K562 (cell line): ENCODE measurements around the gene PSMC1. TPM values are rescaled to one million over a fixed set of nuclear protein-coding genes. Genes with fewer than 3 reads are reported as not detected.

ENCODE experiments used
- ATAC-seq: fragments of 200-7000 bp; cut with Tn5 transposase; 3 replicates; pipeline ENCODE4 v1.9.1; 2020; ENCODE audit warnings: moderate library complexity
- BruUV-seq: library from RNA; stranded (reverse); fragments of 400-500 nt; replicated peaks from 2 replicates; lab custom pipeline; 2021; lab: Mats Ljungman, UMichigan
- CTCF ChIA-PET: fragments of 300-600 bp; formaldehyde crosslinking; extraction: SDS; loops from one replicate; lab custom pipeline; 2021; ENCODE audit warnings: low intra/inter-chr PET ratio; lab: Yijun Ruan, JAX
- POLR2A ChIA-PET: fragments of 300-600, 350-650 bp; sonication (Branson Sonifier 250); formaldehyde crosslinking; extraction: SDS; loops from one replicate; lab custom pipeline; 2021; ENCODE audit warnings: antibody characterized with exemption, inconsistent platforms; lab: Yijun Ruan, JAX
- DNase-seq, 4 experiments: peaks; one replicate each; pipeline versions ENCODE4 v3.0.0 to v3.0.0-alpha.2; 2011 to 2018; ENCODE audit warnings: low spot score in 3 of 4, mixed read lengths in 3 of 4; ENCODE audit errors: extremely low read depth in 1 of 4
- FAIRE-seq: peaks from 2 replicates; lab custom pipeline; 2011; peaks lifted over from hg19 to GRCh38; lab: Jason Lieb, UNC
- H2AFZ ChIP-seq: 2 replicates; pipeline ENCODE4 v1.6.0; 2011; ENCODE audit warnings: low read depth, low read length, control low read depth, inconsistent platforms
- H3K27ac ChIP-seq: fragments of 200-600 bp; 3 replicates; pipeline ENCODE4 v1.8.0; 2011; ENCODE audit warnings: low read depth, mild to moderate bottlenecking, control low read depth, inconsistent platforms, low read length, moderate library complexity, mixed read lengths; ENCODE audit errors: extremely low read depth
- H3K27me3 ChIP-seq, 2 experiments: fragments of 300-600 bp in 1 of 2; 2 replicates in 1 of 2; 3 replicates in 1 of 2; pipeline versions ENCODE4 v1.6.0 to v1.8.0; 2011; ENCODE audit warnings: inconsistent platforms in 2 of 2, low read length in 2 of 2, mild to moderate bottlenecking in 1 of 2, mixed read lengths in 1 of 2, moderate library complexity in 1 of 2; ENCODE audit not compliant: control insufficient read depth in 2 of 2, insufficient read depth in 2 of 2
- H3K36me3 ChIP-seq: fragments of 300-600 bp; 3 replicates; pipeline ENCODE4 v1.8.0; 2011; ENCODE audit warnings: mild to moderate bottlenecking, low read length, inconsistent platforms; ENCODE audit not compliant: control insufficient read depth, insufficient read depth
- H3K4me1 ChIP-seq, 2 experiments: fragments of 200-600 bp in 1 of 2; replicated peaks in 1 of 2; 2 replicates in 1 of 2; 3 replicates in 1 of 2; pipeline versions ENCODE4 v1.5.1 to v1.8.0; 2011; ENCODE audit warnings: inconsistent platforms in 2 of 2, low read length in 2 of 2, mild to moderate bottlenecking in 1 of 2, mixed read lengths in 1 of 2, moderate library complexity in 1 of 2; ENCODE audit not compliant: control insufficient read depth in 2 of 2, insufficient read depth in 2 of 2
- H3K4me2 ChIP-seq: 2 replicates; pipeline ENCODE4 v1.6.1; 2011; ENCODE audit warnings: low read length, control low read depth, inconsistent platforms, mixed read lengths; ENCODE audit not compliant: insufficient read depth
- H3K4me3 ChIP-seq: fragments of 200-600 bp; sonication (generic), shearing (Covaris generic); 2 replicates; pipeline ENCODE4 v1.5.1; 2016; ENCODE audit warnings: control low read depth, inconsistent platforms
- H3K79me2 ChIP-seq: fragments of 200-600 bp; 3 replicates; pipeline ENCODE4 v1.8.0; 2011; ENCODE audit warnings: low read length, inconsistent platforms; ENCODE audit not compliant: control insufficient read depth, insufficient read depth
- H3K9ac ChIP-seq, 2 experiments: 2 replicates each; pipeline versions ENCODE4 v1.6.0 to v1.6.1; 2011; ENCODE audit warnings: low read depth in 2 of 2, low read length in 2 of 2, control low read depth in 1 of 2, inconsistent platforms in 1 of 2, mild to moderate bottlenecking in 1 of 2, mixed read lengths in 1 of 2; ENCODE audit not compliant: insufficient read depth in 1 of 2
- H3K9me1 ChIP-seq: one replicate; pipeline ENCODE4 v1.6.0; 2011; ENCODE audit warnings: inconsistent platforms, mild to moderate bottlenecking, low read length, moderate library complexity; ENCODE audit not compliant: control insufficient read depth, insufficient read depth
- H3K9me3 ChIP-seq: replicated peaks from 2 replicates; pipeline ENCODE4 v1.5.1; 2011; ENCODE audit warnings: low read depth, low read length, inconsistent platforms; ENCODE audit not compliant: control insufficient read depth, insufficient read depth
- H4K20me1 ChIP-seq: replicated peaks from 2 replicates; pipeline ENCODE4 v1.6.1; 2011; ENCODE audit warnings: low read length, inconsistent platforms, mixed read lengths; ENCODE audit not compliant: control insufficient read depth, insufficient read depth
- ARID1B ChIP-seq: fragments of 450-650 bp; IDR thresholded peaks from 2 replicates; pipeline ENCODE4 v1.6.1; 2016; ENCODE audit warnings: antibody characterized with exemption, mild to moderate bottlenecking, inconsistent platforms
- BRD9 ChIP-seq: fragments of 450-650 bp; IDR thresholded peaks from 2 replicates; pipeline ENCODE4 v1.6.1; 2018; ENCODE audit warnings: low read depth; ENCODE audit not compliant: partially characterized antibody
- CBFA2T2 ChIP-seq: fragments of 450-650 bp; conservative IDR thresholded peaks from 2 replicates; pipeline ENCODE4 v1.6.1; 2017; ENCODE audit warnings: mild to moderate bottlenecking
- CBFA2T3 ChIP-seq: fragments of 450-650 bp; IDR thresholded peaks from 2 replicates; pipeline ENCODE4 v1.6.1; 2017
- CBX3 ChIP-seq, 2 experiments: IDR thresholded peaks; 1 replicate in 1 of 2; 2 replicates in 1 of 2; pipeline ENCODE4 v1.6.1; 2012; ENCODE audit warnings: inconsistent platforms in 2 of 2, low read length in 2 of 2, borderline replicate concordance in 1 of 2, control low read depth in 1 of 2
- KAT8 ChIP-seq: fragments of 450-650 bp; IDR thresholded peaks from 2 replicates; pipeline ENCODE4 v1.6.1; 2016; ENCODE audit warnings: low read depth, mild to moderate bottlenecking
- MEIS2 ChIP-seq: fragments of 450-650 bp; IDR thresholded peaks from 2 replicates; pipeline ENCODE4 v1.6.1; 2014; ENCODE audit warnings: mild to moderate bottlenecking; ENCODE audit not compliant: partially characterized antibody
- MTA2 ChIP-seq: fragments of 450-650 bp; IDR thresholded peaks from 2 replicates; pipeline ENCODE4 v1.6.1; 2016; ENCODE audit warnings: low read depth
- NCOR1 ChIP-seq: fragments of 450-650 bp; IDR thresholded peaks from 2 replicates; pipeline ENCODE4 v1.6.1; 2016; ENCODE audit warnings: mild to moderate bottlenecking, moderate library complexity
- SMAD4 ChIP-seq: fragments of 250-450 bp; sonication (Bioruptor Pico); conservative IDR thresholded peaks from 2 replicates; pipeline ENCODE4 v1.8.0; 2021; ENCODE audit warnings: inconsistent platforms, mild to moderate bottlenecking, moderate library complexity
- TAL1 ChIP-seq: fragments of 450-650 bp; IDR thresholded peaks from 2 replicates; pipeline ENCODE4 v1.6.1; 2016; ENCODE audit warnings: mild to moderate bottlenecking
- TCF3 ChIP-seq: sonication (generic); formaldehyde crosslinking; IDR thresholded peaks from 2 replicates; pipeline ENCODE4 v1.4.0; 2020; ENCODE audit warnings: mild to moderate bottlenecking, missing genetic modification reagents
- TEAD4 ChIP-seq, 2 experiments: sonication (generic) in 1 of 2; formaldehyde crosslinking in 1 of 2; IDR thresholded peaks; 2 replicates each; pipeline versions ENCODE4 v1.6.1 to v1.8.0; 2012 to 2022; ENCODE audit warnings: borderline replicate concordance in 1 of 2, inconsistent platforms in 1 of 2, low read length in 1 of 2, mild to moderate bottlenecking in 1 of 2, missing genetic modification reagents in 1 of 2
- TRIM28 ChIP-seq: fragments of 450-650 bp; IDR thresholded peaks from 2 replicates; pipeline ENCODE4 v1.6.1; 2017
- ZNF146 ChIP-seq: IDR thresholded peaks from one replicate; pipeline ENCODE4 v1.6.1; 2018; ENCODE audit warnings: missing compliant biosample characterization; ENCODE audit not compliant: unreplicated experiment
- ZNF766 ChIP-seq: fragments of 200-800 bp; sonication (Bioruptor generic); conservative IDR thresholded peaks from 2 replicates; pipeline ENCODE4 v1.6.1; 2016; ENCODE audit warnings: missing genetic modification characterization, missing compliant biosample characterization
- WGBS: fragments of 100-300 bp; shearing (Covaris generic); methylation state at CpG from one replicate; pipeline ENCODE4 v1.1.6; 2016; ENCODE audit warnings: low coverage, mixed read lengths; ENCODE audit not compliant: insufficient coverage; ENCODE audit errors: missing lambda C conversion rate; 5-methylcytosine and 5-hydroxymethylcytosine counted together
- in situ Hi-C: fragments of 300-500 bp; cut with MboI; formaldehyde crosslinking; loops from 4 replicates; pipeline ENCODE4 v1.15.0; 2018; ENCODE audit warnings: inconsistent platforms, mixed read lengths
- intact Hi-C: fragments of 100-400 bp; cut with micrococcal nuclease; formaldehyde crosslinking; loops from 2 replicates; pipeline ENCODE4 v1.14.2; 2022
- polyA plus RNA-seq, 8 experiments: library from polyadenylated mRNA; depleted of rRNA in 4 of 8; stranded (reverse) in 5 of 8; unstranded in 3 of 8; fragments of >200 nt; fragmentation: Nextera tagmentation in 2 of 8; fragmentation: Illumina TruSeq in 1 of 8; extraction: Ambion mirVana in 2 of 8; extraction: Trizol in 1 of 8; gene quantifications; 2 replicates each; pipeline versions ENCODE4 v1.2.1 to v1.2.3, GENCODE V29; 2011 to 2014; ENCODE audit warnings: inconsistent platforms in 1 of 8, missing spikeins in 1 of 8
- total RNA-seq, 7 experiments: library from RNA; depleted of rRNA in 6 of 7; stranded (reverse); fragments of >200 nt in 6 of 7; fragmentation: Illumina TruSeq in 2 of 7; extraction: Trizol in 2 of 7; gene quantifications; 2 replicates each; pipeline versions ENCODE4 v1.2.1 to v1.2.3, GENCODE V29; 2011 to 2021; ENCODE audit warnings: low replicate concordance in 1 of 7
- TF ChIP-seq, protein P1 (sequence below): fragments of 250-450 bp; sonication (Bioruptor Pico); IDR thresholded peaks from 2 replicates; pipeline ENCODE4 v1.8.0; 2021; ENCODE audit warnings: moderate library complexity, mild to moderate bottlenecking, inconsistent platforms

PSMC1 gene
- total and polyA plus RNA-seq, 9 of the 15 experiments (the other 6 are each of a cell fraction or from before 2014, with no cell fraction given): 87.8 to 276 (median 165) TPM

- FAIRE-seq: no peak
- BruUV-seq: no TSS peak
- H3K4me2 ChIP-seq: no peak overlapping the region
- 0 out of 2 replicates have a peak, but pooled peaks cover 3% of the 10 kb centered on the region for H3K9me3 ChIP-seq
- H4K20me1 ChIP-seq: no peaks in the 10 kb centered on the region
- no peaks in the 10 kb centered on the region for H3K79me2 ChIP-seq
- H2AFZ ChIP-seq: no peak overlapping the region
- H3K4me3 ChIP-seq: no peak overlapping the region
- no peak overlapping the region for H3K27ac ChIP-seq
- in situ Hi-C loops (loop anchor here (25.0 kb wide), 1 partner anchor 302 kb away; no protein-coding TSS in a partner anchor), intact Hi-C loops (loop anchor here (10.0 kb wide), 1 partner anchor 164 kb away; no protein-coding TSS in a partner anchor)
- no peaks in the 10 kb centered on the region for H3K36me3 ChIP-seq
- TF ChIP-seq KAT8 (no peak), TRIM28 (peak; percentile 58; the same call in 1 of the 2 replicates), ZNF766 (peak; percentile 91), CBX3 (IDR thresholded peaks at IDR 0.05; ENCODE audit: borderline replicate concordance in 1 of 2, low read length in 2 of 2) (0 out of 3 replicates have a peak, but pooled peaks of 1 of the 2 experiments have one; percentile 47)
- H3K9ac ChIP-seq: no peak overlapping the region
- POLR2A ChIA-PET: no interaction called here
- peaks cover 0 to 4% of the 10 kb centered on the region in 2 experiments; a peak in 2 of 5 replicates for H3K4me1 ChIP-seq
- DNase-seq: no peak
- WGBS: 2% methylated on average over 3 of the region's 3 CpGs
- CTCF ChIA-PET: interaction anchor here (0.6 kb wide), 1 partner anchor 934 kb away, joined by 6 read pairs; no protein-coding TSS in a partner anchor
- H3K9me1 ChIP-seq: no peaks in the 10 kb centered on the region
- ATAC-seq: no peak
- H3K27me3 ChIP-seq: no peaks in the 10 kb centered on the region
Observed at GRCh38 chr14:90239139-90239538, 17.2 kb upstream of the PSMC1 start.

- Histone ChIP-seq H3K27ac (no peak overlapping the region), H3K4me1 (no peaks in the 10 kb centered on the region), H3K9me3 (0 out of 2 replicates have a peak, but pooled peaks cover 3% of the 10 kb centered on the region), H2AFZ (no peak overlapping the region), H4K20me1 (no peaks in the 10 kb centered on the region), H3K79me2 (no peaks in the 10 kb centered on the region), H3K4me3 (no peak overlapping the region), H3K4me2 (no peak overlapping the region), H3K36me3 (no peaks in the 10 kb centered on the region), H3K27me3 (no peaks in the 10 kb centered on the region), H3K9me1 (no peaks in the 10 kb centered on the region), H3K9ac (no peak overlapping the region)
- POLR2A ChIA-PET: no interaction called here
- intact Hi-C loops (no loop called here), in situ Hi-C loops (loop anchor here (25.0 kb wide), 1 partner anchor 305 kb away; no protein-coding TSS in a partner anchor)
- DNase-seq (no peak), FAIRE-seq (no peak), ATAC-seq (no peak)
- CTCF ChIA-PET: no interaction called here
- no TSS peak for BruUV-seq
- TF ChIP-seq NCOR1 (peak; percentile 19; the same call in 1 of the 2 replicates), TCF3 (CRISPR knock-in tag) (peak; percentile 55), MTA2 (0 out of 2 replicates have a peak, but pooled peaks have one; percentile 12), ARID1B (peak; percentile 58), SMAD4 (CRISPR knock-in tag) (no peak), CBFA2T2 (peak; percentile 48), TAL1 (peak; percentile 76), MEIS2 (peak; percentile 35), BRD9 (no peak), CBFA2T3 (peak; percentile 54), ZNF146 (CRISPR knock-in tag) (no peak), TEAD4 (IDR thresholded peaks at IDR 0.05; ENCODE audit: low read length) (peak; percentile 57), TEAD4 (CRISPR knock-in tag; IDR thresholded peaks at IDR 0.05; ENCODE audit: borderline replicate concordance) (no peak)
- TF ChIP-seq, protein P1, sequence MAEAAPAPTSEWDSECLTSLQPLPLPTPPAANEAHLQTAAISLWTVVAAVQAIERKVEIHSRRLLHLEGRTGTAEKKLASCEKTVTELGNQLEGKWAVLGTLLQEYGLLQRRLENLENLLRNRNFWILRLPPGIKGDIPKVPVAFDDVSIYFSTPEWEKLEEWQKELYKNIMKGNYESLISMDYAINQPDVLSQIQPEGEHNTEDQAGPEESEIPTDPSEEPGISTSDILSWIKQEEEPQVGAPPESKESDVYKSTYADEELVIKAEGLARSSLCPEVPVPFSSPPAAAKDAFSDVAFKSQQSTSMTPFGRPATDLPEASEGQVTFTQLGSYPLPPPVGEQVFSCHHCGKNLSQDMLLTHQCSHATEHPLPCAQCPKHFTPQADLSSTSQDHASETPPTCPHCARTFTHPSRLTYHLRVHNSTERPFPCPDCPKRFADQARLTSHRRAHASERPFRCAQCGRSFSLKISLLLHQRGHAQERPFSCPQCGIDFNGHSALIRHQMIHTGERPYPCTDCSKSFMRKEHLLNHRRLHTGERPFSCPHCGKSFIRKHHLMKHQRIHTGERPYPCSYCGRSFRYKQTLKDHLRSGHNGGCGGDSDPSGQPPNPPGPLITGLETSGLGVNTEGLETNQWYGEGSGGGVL: no peak
Observed at GRCh38 chr14:90242444-90242843, 13.9 kb upstream of the PSMC1 start.
